MM.1S (cell line): ENCODE measurements around the gene FGFR1OP2.

Experiments used
- EZH2 ChIP-seq: fragments of 300-600 bp; sonication (generic); optimal IDR thresholded peaks from 2 replicates; pipeline ENCODE3; 2017; ENCODE audit warnings: low read depth, mild to moderate bottlenecking, antibody characterized with exemption, low read length, mixed read lengths
- TF ChIP-seq, protein P1 (sequence below): fragments of 300-600 bp; sonication (generic); IDR thresholded peaks from 2 replicates; pipeline ENCODE4 v1.5.1; 2016; ENCODE audit warnings: antibody characterized with exemption, low read length, mixed read lengths

DNA sequence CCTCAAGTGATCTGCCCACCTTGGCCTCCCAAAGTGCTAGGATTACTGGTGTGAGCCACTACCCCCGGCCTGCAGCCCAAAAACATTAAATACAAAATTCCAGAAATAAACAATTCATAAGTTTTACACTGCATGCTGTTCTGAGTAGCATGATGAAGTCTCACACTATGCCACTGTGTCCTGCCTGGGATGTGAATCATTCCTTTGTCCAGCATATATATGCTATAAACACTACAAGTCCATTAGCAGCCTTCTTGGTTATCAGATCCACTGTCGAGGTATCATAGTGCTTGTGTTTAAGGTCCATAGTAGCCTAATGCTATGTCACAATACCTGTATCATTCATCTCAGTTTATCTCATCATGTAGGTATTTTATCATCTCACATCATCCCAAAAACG, 16.4 kb upstream of the FGFR1OP2 start:
- TF ChIP-seq, protein P1, sequence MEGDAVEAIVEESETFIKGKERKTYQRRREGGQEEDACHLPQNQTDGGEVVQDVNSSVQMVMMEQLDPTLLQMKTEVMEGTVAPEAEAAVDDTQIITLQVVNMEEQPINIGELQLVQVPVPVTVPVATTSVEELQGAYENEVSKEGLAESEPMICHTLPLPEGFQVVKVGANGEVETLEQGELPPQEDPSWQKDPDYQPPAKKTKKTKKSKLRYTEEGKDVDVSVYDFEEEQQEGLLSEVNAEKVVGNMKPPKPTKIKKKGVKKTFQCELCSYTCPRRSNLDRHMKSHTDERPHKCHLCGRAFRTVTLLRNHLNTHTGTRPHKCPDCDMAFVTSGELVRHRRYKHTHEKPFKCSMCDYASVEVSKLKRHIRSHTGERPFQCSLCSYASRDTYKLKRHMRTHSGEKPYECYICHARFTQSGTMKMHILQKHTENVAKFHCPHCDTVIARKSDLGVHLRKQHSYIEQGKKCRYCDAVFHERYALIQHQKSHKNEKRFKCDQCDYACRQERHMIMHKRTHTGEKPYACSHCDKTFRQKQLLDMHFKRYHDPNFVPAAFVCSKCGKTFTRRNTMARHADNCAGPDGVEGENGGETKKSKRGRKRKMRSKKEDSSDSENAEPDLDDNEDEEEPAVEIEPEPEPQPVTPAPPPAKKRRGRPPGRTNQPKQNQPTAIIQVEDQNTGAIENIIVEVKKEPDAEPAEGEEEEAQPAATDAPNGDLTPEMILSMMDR: no peak
- TF ChIP-seq EZH2: no peak
